IMR-90 (cell line): ENCODE data around the gene ANKFN1. TPM values are rescaled to one million over a fixed set of nuclear protein-coding genes. Genes with fewer than 3 reads are reported as not detected.
A peak's percentile ranks its signal among the peaks of the same experiment; 100 is the strongest.

ENCODE experiments used
- ATAC-seq: fragments of 200-7000 bp; cut with Tn5 transposase; 2 replicates; pipeline ENCODE4 v1.9.1; 2020; ENCODE audit warnings: low read depth, mild to moderate bottlenecking, moderate library complexity
- BruUV-seq: library from RNA; stranded (reverse); fragments of 400-500 nt; replicated peaks from 2 replicates; lab custom pipeline; 2021; lab: Mats Ljungman, UMichigan
- CTCF ChIA-PET: fragments of 300-600 bp; formaldehyde crosslinking; extraction: SDS; loops from one replicate; lab custom pipeline; 2021; ENCODE audit warnings: antibody characterized with exemption; lab: Yijun Ruan, JAX
- POLR2A ChIA-PET: fragments of 300-600 bp; sonication (Branson Sonifier 250); formaldehyde crosslinking; loops from one replicate; lab custom pipeline; 2022; ENCODE audit warnings: antibody characterized with exemption; ENCODE audit not compliant: unreplicated experiment; lab: Charles Lee
- DNase-seq: peaks from one replicate; pipeline ENCODE4 v3.0.0; 2013
- H2AFZ ChIP-seq: replicated peaks from 2 replicates; pipeline ENCODE3; 2013; ENCODE audit warnings: low read length, mild to moderate bottlenecking; ENCODE audit not compliant: poor library complexity
- H2AK5ac ChIP-seq: 2 replicates; pipeline ENCODE4 v1.6.1; 2013; ENCODE audit warnings: low read depth, low read length, inconsistent platforms
- H2AK9ac ChIP-seq: replicated peaks from 2 replicates; pipeline ENCODE3; 2013; ENCODE audit warnings: mild to moderate bottlenecking, low read depth, low read length, moderate library complexity; ENCODE audit not compliant: poor library complexity
- H2BK120ac ChIP-seq: 2 replicates; pipeline ENCODE4 v1.6.1; 2013; ENCODE audit warnings: low read depth, low read length, inconsistent platforms
- H2BK15ac ChIP-seq: 3 replicates; pipeline ENCODE4 v1.6.1; 2013; ENCODE audit warnings: low read depth, low read length, inconsistent platforms
- H2BK20ac ChIP-seq: 2 replicates; pipeline ENCODE4 v1.6.1; 2013; ENCODE audit warnings: low read depth, mild to moderate bottlenecking, inconsistent platforms, low read length, moderate library complexity
- H2BK5ac ChIP-seq: 2 replicates; pipeline ENCODE4 v1.6.1; 2013; ENCODE audit warnings: mild to moderate bottlenecking, low read depth, low read length, inconsistent platforms; ENCODE audit not compliant: poor library complexity, severe bottlenecking
- H3K14ac ChIP-seq: replicated peaks from 2 replicates; pipeline ENCODE4 v1.6.1; 2013; ENCODE audit warnings: low read depth, low read length, inconsistent platforms
- H3K18ac ChIP-seq: 2 replicates; pipeline ENCODE4 v1.6.1; 2013; ENCODE audit warnings: low read depth, low read length, control low read depth
- H3K23ac ChIP-seq: 2 replicates; pipeline ENCODE4 v1.6.1; 2013; ENCODE audit warnings: low read depth, low read length, inconsistent platforms
- H3K27ac ChIP-seq: 2 replicates; pipeline ENCODE4 v1.5.1; 2013; ENCODE audit warnings: mild to moderate bottlenecking, control low read depth, low read length; ENCODE audit not compliant: insufficient read depth
- H3K27me3 ChIP-seq: 2 replicates; pipeline ENCODE4 v1.6.1; 2013; ENCODE audit warnings: low read length; ENCODE audit not compliant: control insufficient read depth, insufficient read depth
- H3K36me3 ChIP-seq: 2 replicates; pipeline ENCODE4 v1.6.1; 2013; ENCODE audit warnings: low read length, mixed read lengths; ENCODE audit not compliant: control insufficient read depth, insufficient read depth
- H3K4ac ChIP-seq: 2 replicates; pipeline ENCODE4 v1.6.1; 2013; ENCODE audit warnings: low read depth, low read length, inconsistent platforms
- H3K4me1 ChIP-seq: 2 replicates; pipeline ENCODE4 v1.6.1; 2013; ENCODE audit warnings: low read length, mixed read lengths; ENCODE audit not compliant: control insufficient read depth, insufficient read depth
- H3K4me2 ChIP-seq: 2 replicates; pipeline ENCODE4 v1.6.1; 2013; ENCODE audit warnings: low read depth, mild to moderate bottlenecking, control low read depth, low read length, moderate library complexity
- H3K4me3 ChIP-seq: 2 replicates; pipeline ENCODE4 v1.5.1; 2013; ENCODE audit warnings: low read depth, mild to moderate bottlenecking, control low read depth, low read length, moderate library complexity; ENCODE audit not compliant: insufficient read depth
- H3K56ac ChIP-seq: 2 replicates; pipeline ENCODE4 v1.6.1; 2013; ENCODE audit warnings: low read length, inconsistent platforms; ENCODE audit not compliant: insufficient read depth; ENCODE audit errors: extremely low read depth
- H3K79me1 ChIP-seq, 2 experiments: 2 replicates each; pipeline ENCODE4 v1.6.1; 2013; ENCODE audit warnings: low read length in 2 of 2, inconsistent platforms in 1 of 2, low read depth in 1 of 2
- H3K9ac ChIP-seq: 2 replicates; pipeline ENCODE4 v1.6.1; 2013; ENCODE audit warnings: low read depth, low read length, control low read depth
- H3K9me1 ChIP-seq: 2 replicates; pipeline ENCODE4 v1.6.1; 2013; ENCODE audit warnings: low read length, inconsistent platforms; ENCODE audit not compliant: insufficient read depth
- H3K9me3 ChIP-seq: 2 replicates; pipeline ENCODE4 v1.6.1; 2013; ENCODE audit warnings: low read length; ENCODE audit not compliant: control insufficient read depth, insufficient read depth
- H4K20me1 ChIP-seq: 2 replicates; pipeline ENCODE4 v1.6.1; 2013; ENCODE audit warnings: low read length, inconsistent platforms; ENCODE audit not compliant: insufficient read depth
- H4K5ac ChIP-seq: 2 replicates; pipeline ENCODE4 v1.6.1; 2013; ENCODE audit warnings: mild to moderate bottlenecking, low read depth, low read length, control low read depth
- H4K8ac ChIP-seq, 2 experiments: 2 replicates each; pipeline ENCODE4 v1.6.1; 2013; ENCODE audit warnings: low read depth in 2 of 2, low read length in 2 of 2, control low read depth in 1 of 2, inconsistent platforms in 1 of 2
- H4K91ac ChIP-seq: 2 replicates; pipeline ENCODE4 v1.6.1; 2013; ENCODE audit warnings: low read depth, low read length, inconsistent platforms; ENCODE audit not compliant: insufficient read depth
- CHD1 ChIP-seq: IDR thresholded peaks from 2 replicates; pipeline ENCODE4 v1.6.1; 2012; ENCODE audit warnings: low read depth, low read length, improper control_type of control experiment
- CTCF ChIP-seq: conservative IDR thresholded peaks from 2 replicates; pipeline ENCODE4 v1.5.1; 2012; ENCODE audit warnings: mild to moderate bottlenecking, low read depth, low read length, improper control_type of control experiment
- ELK1 ChIP-seq: fragments of 150-350 bp; IDR thresholded peaks from 2 replicates; pipeline ENCODE4 v1.6.1; 2016; ENCODE audit warnings: low read depth, mild to moderate bottlenecking, low read length, moderate library complexity, borderline replicate concordance
- FOS ChIP-seq: fragments of 150-350 bp; IDR thresholded peaks from 2 replicates; pipeline ENCODE4 v1.6.1; 2016; ENCODE audit warnings: low read depth, low read length
- MAFK ChIP-seq: IDR thresholded peaks from 2 replicates; pipeline ENCODE4 v1.6.1; 2012; ENCODE audit warnings: low read depth, low read length, improper control_type of control experiment
- MAZ ChIP-seq: IDR thresholded peaks from 2 replicates; pipeline ENCODE4 v1.6.1; 2012; ENCODE audit warnings: low read depth, mild to moderate bottlenecking, low read length, improper control_type of control experiment, moderate library complexity, borderline replicate concordance
- MXI1 ChIP-seq: IDR thresholded peaks from 2 replicates; pipeline ENCODE4 v1.6.1; 2012; ENCODE audit warnings: low read depth, mild to moderate bottlenecking, low read length, moderate library complexity, borderline replicate concordance
- NFE2L2 ChIP-seq: fragments of 150-350 bp; IDR thresholded peaks from 2 replicates; pipeline ENCODE4 v1.6.1; 2016; ENCODE audit warnings: low read depth, mild to moderate bottlenecking, low read length
- RAD21 ChIP-seq: IDR thresholded peaks from 2 replicates; pipeline ENCODE4 v1.6.1; 2012; ENCODE audit warnings: low read length, improper control_type of control experiment
- RCOR1 ChIP-seq: IDR thresholded peaks from 2 replicates; pipeline ENCODE4 v1.6.1; 2012; ENCODE audit warnings: mild to moderate bottlenecking, low read length, improper control_type of control experiment; ENCODE audit not compliant: insufficient replicate concordance
- RFX5 ChIP-seq: IDR thresholded peaks from 2 replicates; pipeline ENCODE4 v1.8.0; 2012; ENCODE audit warnings: low read depth, mild to moderate bottlenecking, low read length, moderate library complexity
- SMC3 ChIP-seq: fragments of 150-350 bp; IDR thresholded peaks from 2 replicates; pipeline ENCODE4 v1.6.1; 2016; ENCODE audit warnings: low read depth, mild to moderate bottlenecking, antibody characterized with exemption, low read length, moderate library complexity
- USF2 ChIP-seq: fragments of 150-350 bp; IDR thresholded peaks from 2 replicates; pipeline ENCODE4 v1.6.1; 2017; ENCODE audit warnings: mild to moderate bottlenecking, antibody characterized with exemption, low read length, low read depth
- WGBS, 2 experiments: methylation state at CpG; one replicate each; pipeline versions ENCODE4 v1.1.5 to v1.1.7; 2013; ENCODE audit warnings: missing lambda C conversion rate in 2 of 2; ENCODE audit not compliant: insufficient read length in 1 of 2; ENCODE audit errors: extremely low coverage in 2 of 2; 5-methylcytosine and 5-hydroxymethylcytosine counted together
- dilution Hi-C: fragments of 300-500 bp; cut with HindIII; formaldehyde crosslinking; loops from one replicate; pipeline ENCODE4 v1.14.3; 2018; ENCODE audit warnings: low sequenced_read_pairs; ENCODE audit not compliant: unreplicated experiment
- in situ Hi-C: fragments of 300-500 bp; cut with MboI; formaldehyde crosslinking; loops from 3 replicates; pipeline ENCODE4 v1.14.3; 2019; ENCODE audit warnings: low sequenced_read_pairs, inconsistent platforms, mixed read lengths
- intact Hi-C: fragments of 100-400 bp; cut with micrococcal nuclease; formaldehyde crosslinking; loops from 2 replicates; pipeline ENCODE4 v1.10.0; 2022
- polyA plus RNA-seq, 3 experiments: library from polyadenylated mRNA; depleted of rRNA; stranded (reverse); fragments of >200 nt; gene quantifications; 2 replicates each; pipeline ENCODE4 v1.2.3, GENCODE V29; 2012; ENCODE audit warnings: low replicate concordance in 1 of 3
- total RNA-seq: library from RNA; depleted of rRNA; stranded (reverse); fragments of >200 nt; gene quantifications from 2 replicates; pipeline ENCODE4 v1.2.3, GENCODE V29; 2012

Gene ANKFN1
- total and polyA plus RNA-seq, 2 of the 4 experiments (the other 2 are of a cell fraction) = not detected

GRCh38 chr17:56284482-56284881, 131.2 kb downstream of the ANKFN1 start:
- BruUV-seq = no TSS peak
- peak overlapping the region; percentile 1; the same call in 1 of the 2 replicates for H3K18ac ChIP-seq
- H3K9me1 ChIP-seq = no peaks in the 10 kb centered on the region
- H2AK9ac ChIP-seq = no peak overlapping the region
- no peak overlapping the region for H2AFZ ChIP-seq
- H4K20me1 ChIP-seq = no peaks in the 10 kb centered on the region
- no peak for ATAC-seq
- H3K23ac ChIP-seq = no peak overlapping the region
- H2BK120ac ChIP-seq = no peak overlapping the region
- H2BK5ac ChIP-seq = no peak overlapping the region
- POLR2A ChIA-PET = no interaction called here
- TF ChIP-seq RFX5 (no peak), SMC3 (no peak), MAFK (no peak), CHD1 (no peak), MAZ (no peak), NFE2L2 (no peak), MXI1 (no peak), RCOR1 (no peak), USF2 (no peak), ELK1 (no peak), FOS (no peak), RAD21 (no peak), CTCF (no peak)
- H3K56ac ChIP-seq = no peak overlapping the region
- no CpG with 5 or more reads among the region's 4 CpGs for WGBS, 2 experiments
- no peak overlapping the region for H3K9ac ChIP-seq
- H3K4me2 ChIP-seq = no peak overlapping the region
- H3K79me1 ChIP-seq = no peaks in the 10 kb centered on the region
- H3K4ac ChIP-seq = no peak overlapping the region
- dilution Hi-C loops (no loop called here), in situ Hi-C loops (no loop called here), intact Hi-C loops (no loop called here)
- H4K8ac ChIP-seq = no peak overlapping the region
- H3K27me3 ChIP-seq = no peaks in the 10 kb centered on the region
- no peak overlapping the region for H3K27ac ChIP-seq
- H3K14ac ChIP-seq = no peak overlapping the region
- H2BK15ac ChIP-seq = no peak overlapping the region
- H3K36me3 ChIP-seq = no peaks in the 10 kb centered on the region
- no peaks in the 10 kb centered on the region for H3K9me3 ChIP-seq
- no peaks in the 10 kb centered on the region for H3K4me1 ChIP-seq
- H2AK5ac ChIP-seq = no peak overlapping the region
- CTCF ChIA-PET = no interaction called here
- H4K91ac ChIP-seq = no peak overlapping the region
- H4K5ac ChIP-seq = no peak overlapping the region
- DNase-seq = no peak
- H3K4me3 ChIP-seq = no peak overlapping the region
- H2BK20ac ChIP-seq = no peak overlapping the region
